Measurements from ENCODE around the gene CDX1.

DNA sequence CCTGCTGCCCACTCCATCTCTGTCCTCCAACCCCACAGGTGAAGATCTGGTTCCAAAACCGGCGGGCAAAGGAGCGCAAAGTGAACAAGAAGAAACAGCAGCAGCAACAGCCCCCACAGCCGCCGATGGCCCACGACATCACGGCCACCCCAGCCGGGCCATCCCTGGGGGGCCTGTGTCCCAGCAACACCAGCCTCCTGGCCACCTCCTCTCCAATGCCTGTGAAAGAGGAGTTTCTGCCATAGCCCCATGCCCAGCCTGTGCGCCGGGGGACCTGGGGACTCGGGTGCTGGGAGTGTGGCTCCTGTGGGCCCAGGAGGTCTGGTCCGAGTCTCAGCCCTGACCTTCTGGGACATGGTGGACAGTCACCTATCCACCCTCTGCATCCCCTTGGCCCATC, 16.9 kb downstream of the CDX1 start:
- TF ChIP-seq CTCF (IDR thresholded peaks at IDR 0.05; ENCODE audit: low read length): no peak
- TF ChIP-seq EZH2 (IDR thresholded peaks at IDR 0.05; ENCODE audit: borderline replicate concordance, low read length): no peak

Measured in OCI-LY1 (cell line).